Activated CD8-positive, alpha-beta memory T cell treated with anti-CD3 and anti-CD28 coated beads, Interleukin-2, amount 50 U/mL, for 1 hour (primary cell): ENCODE results near the gene STK26.
"Not testable (repeated sequence)": the region's sequence is repeated elsewhere in the genome, so short reads cannot be mapped to it uniquely, and the experiment has no call there.

Experiments used
- DNase-seq: peaks from one replicate; pipeline ENCODE4 v3.0.0-alpha.2; 2020; ENCODE audit errors: extremely low read depth

STK26 gene

GRCh38 chrX:132022967-132023895 lies at the start of gene STK26:
TSS of gene STK26 (plus strand) at chrX:132023302. CDS start at chrX:132023618, 316 bp downstream.
- DNase-seq: peak; percentile 34

GRCh38 chrX:131975851-131976250 lies 47.3 kb upstream of the STK26 start:
- DNase-seq: no peak

GRCh38 chrX:131977619-131978018 lies 45.5 kb upstream of the STK26 start:
- DNase-seq: no peak

DNA sequence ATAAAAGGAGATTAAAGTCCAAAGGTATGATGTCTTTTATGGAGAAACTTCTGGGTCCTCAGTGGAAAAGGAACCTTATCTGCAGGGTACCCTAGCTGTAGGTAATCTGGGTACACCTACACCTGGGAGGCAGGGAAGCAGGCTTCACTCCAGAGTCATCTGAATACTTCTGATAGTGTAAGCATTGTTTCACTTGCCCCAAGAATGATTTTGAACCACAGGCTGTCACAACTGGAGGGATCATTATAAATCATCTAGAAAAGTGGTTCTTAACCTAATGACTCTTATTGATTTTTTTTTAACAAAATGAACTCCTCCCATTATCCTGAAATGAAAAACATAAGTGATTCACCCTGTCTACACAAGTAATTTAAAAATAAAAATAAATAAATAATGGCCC lies 44.0 kb upstream of the STK26 start:
- DNase-seq: no peak

GRCh38 chrX:131985526-131986049 lies 37.5 kb upstream of the STK26 start:
- DNase-seq: no peak

DNA sequence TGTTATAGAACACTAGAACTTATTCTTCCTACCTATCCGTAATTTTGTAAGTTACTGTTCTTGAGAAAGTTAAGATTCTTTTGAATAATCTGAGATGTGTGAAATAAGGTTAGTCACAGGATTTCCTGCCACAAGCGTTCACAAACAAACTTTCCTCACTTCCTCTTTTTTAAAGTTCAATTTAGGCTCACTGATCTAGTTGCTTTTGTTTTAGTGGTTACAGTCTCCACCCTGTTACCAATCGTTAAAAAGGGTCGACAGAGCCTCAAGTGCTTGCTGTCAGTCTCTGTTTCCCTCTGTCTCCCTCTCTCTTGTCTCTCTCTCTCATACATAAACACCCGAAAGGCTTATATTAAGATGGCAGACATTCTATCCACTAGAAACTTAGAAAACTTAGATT lies 35.9 kb upstream of the STK26 start:
- peak; percentile 19 for DNase-seq

- no peak for DNase-seq
Observed at GRCh38 chrX:131988236-131988635, 34.9 kb upstream of the STK26 start.

DNA sequence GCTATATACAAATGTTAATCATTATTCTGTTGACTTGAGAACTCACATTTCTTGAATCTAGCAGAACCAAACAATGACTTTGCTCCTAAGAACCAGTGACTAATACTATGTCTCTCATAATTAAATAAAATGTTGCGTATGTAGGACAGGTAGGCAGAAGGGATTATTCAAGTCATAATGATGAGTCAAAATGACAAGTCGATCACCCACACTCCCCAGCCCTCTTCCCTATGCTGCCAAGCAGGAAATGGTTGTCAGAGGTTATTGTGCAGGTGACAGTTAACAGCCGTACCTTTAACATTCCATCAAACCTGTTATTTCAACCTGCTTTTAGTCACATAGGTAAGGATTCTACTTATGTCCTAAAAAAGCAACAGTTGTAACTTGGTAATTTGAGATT lies 22.0 kb upstream of the STK26 start:
- DNase-seq: no peak

DNA sequence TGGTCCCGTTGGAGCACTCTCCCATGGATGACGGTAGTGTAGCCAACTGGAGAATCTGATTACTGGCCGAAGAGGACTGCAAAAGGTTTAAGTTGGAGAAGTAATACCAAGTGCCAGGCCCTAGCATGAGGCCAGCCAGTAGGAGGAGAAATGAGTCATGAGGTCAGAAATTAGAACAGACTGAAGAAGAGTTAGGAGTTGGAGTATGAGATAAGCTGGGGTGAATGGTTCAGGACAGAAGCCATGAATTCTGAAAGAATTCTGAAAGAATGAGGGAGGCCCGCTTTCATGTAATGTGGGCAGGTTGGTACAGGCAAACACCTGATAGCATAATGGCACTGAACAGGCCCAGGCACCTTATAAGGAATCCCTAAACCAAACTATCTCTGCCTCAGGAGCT lies 18.4 kb upstream of the STK26 start:
- DNase-seq: no peak

DNA sequence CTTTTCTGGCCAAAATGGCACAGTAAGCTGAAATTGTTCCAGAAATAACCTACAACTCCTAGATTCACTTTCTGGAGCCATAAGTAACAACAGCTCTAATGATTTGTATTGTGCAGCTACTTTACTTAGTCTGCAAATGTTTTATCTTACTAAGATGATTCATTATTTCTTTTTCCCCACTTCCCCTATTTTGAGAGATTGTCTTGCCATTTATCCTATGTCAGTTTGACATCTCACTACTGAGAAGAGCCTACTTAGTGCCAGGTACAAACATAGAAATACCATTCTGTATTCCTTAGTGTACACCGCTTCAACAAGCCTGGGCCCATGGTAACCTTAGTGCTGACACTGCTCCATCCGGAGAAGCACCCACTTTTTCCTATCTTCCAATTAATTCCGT lies 13.8 kb upstream of the STK26 start:
- DNase-seq: no peak

DNA sequence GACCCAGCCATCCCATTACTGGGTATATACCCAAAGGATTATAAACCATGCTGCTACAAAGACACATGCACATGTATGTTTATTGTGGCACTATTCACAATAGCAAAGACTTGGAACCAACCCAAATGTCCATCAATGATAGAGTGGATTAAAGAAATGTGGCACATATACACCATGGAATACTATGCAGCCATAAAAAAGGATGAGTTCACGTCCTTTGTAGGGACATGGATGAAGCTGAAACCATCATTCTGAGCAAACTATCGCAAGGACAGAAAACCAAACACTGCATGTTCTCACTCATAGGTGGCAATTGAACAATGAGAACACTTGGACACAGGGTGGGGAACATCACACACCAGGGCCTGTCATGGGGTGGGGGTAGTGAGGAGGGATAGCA lies 12.9 kb upstream of the STK26 start:
- DNase-seq: not testable (repeated sequence)

GRCh38 chrX:132015875-132016274 lies 7.2 kb upstream of the STK26 start:
- no peak for DNase-seq

DNA sequence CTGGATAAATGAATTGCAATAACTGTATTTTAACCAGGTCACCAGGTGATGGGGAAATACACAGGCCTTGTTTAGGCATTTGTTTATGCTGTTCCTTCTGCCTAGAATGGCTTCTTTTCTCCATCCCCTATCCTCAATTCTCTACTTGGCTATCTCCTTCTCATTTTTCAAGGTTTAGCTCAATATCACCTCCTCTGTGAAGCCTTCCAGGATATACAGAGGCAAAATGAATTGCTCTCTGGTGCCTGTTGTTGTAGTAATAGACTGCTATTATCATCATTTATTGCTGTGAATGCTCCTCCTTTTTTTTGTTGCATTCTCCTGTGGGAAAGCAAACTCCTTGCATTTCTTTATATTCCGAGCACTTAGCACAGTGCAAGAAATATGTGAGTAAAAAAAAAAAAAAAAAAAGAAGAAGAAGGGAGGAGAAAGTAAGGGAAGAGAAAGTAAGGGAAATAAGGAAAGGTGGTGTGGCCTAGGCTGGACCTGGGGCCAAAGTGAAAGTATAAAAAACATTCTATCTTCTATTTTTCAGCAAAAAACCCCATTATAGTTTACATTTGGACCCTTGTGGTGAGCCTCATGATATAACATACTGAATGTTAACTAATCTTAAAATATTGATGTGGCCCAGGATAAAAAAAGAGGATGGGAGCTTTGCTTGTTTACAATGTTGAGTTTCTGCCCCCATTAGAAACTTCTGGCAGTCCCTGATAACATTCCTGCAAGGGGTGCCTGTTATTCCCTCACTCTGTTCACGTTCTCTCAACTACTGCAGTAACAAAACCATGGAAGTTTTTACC lies 6.3 kb upstream of the STK26 start:
- DNase-seq: no peak

DNA sequence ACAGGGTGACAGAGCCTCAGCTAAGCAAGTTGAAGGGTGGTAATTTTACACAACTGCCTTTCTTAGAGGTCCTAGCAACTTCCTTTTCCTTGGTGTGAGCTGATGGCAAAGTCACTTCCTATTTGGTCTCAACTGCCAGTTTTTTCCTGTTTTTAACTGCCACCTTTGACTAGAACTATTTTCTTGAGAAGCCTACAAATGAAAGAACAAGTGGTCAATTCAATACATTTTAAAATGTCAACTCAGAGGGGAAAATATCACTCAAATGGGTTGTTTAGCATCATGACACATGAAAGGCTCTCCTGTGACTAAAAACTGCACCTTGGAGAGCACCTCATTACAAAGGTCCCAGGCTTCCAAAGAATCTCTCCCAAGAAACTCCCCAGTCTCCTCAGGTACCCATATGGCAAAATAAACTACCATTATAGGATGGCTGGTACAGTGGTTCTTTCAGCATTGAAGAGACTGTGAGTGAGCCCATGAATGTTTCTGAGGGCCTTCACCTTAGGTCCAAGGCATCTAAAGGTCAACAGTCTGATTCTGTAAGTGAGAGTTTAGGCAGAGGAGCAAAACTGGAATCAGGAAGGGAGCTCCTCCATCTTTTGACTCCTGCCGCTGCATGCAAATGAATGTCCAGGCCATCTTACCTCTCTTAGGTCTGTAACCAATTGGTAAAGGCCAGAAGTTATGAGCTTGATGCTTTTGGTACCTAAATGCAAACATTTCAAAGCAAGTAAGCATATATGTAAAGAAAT lies 5.5 kb upstream of the STK26 start:
- DNase-seq: no peak

- DNase-seq: no peak
Observed at GRCh38 chrX:132022198-132022966, 720 bp upstream of the STK26 start.

DNA sequence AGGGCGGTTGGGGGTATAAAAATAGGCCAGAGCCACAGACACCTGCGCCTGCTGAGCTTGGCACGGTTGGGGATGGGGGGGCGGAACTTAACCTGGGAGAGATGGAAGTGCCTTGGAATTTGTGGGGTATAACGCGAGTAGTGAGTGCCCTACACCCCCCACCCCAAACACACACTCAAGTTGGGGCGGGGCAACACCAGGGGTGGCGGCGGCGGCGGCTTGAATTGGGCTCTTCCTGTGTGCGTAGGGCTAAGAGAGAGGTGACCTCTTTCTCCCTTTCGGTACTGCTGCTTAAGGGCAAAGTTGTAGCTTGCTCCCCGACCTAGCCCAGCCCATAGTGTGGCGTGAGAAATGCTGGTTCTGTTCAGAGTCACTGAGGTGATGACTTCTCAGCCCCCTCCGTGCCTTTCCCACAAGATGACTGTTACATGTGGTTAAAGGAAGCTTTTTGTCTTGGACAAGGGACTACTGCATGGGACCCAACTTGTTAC lies 839 bp downstream of the STK26 start:
- DNase-seq: no peak

DNA sequence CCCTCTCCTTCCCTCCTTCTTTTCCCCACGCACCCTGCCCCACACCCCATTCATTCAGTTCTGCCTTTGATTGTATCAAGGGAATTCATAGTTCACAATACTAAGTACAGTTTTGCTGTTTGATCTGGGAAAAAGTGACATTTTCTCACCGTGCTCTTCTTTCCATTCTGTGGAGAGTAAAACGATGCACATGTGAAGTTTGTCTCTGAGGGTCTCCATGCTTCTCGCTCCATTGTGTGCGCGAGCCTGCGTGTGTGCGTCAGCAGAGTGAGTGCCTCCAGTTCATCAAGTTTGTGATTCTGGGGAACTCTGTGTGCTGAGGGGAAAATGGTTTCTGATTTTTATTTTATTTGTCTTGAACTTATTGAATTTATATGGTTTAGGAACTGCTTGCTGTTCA lies 1.9 kb downstream of the STK26 start:
- no peak for DNase-seq

- DNase-seq: no peak
Observed at GRCh38 chrX:132030264-132030663, 7.2 kb downstream of the STK26 start.

DNA sequence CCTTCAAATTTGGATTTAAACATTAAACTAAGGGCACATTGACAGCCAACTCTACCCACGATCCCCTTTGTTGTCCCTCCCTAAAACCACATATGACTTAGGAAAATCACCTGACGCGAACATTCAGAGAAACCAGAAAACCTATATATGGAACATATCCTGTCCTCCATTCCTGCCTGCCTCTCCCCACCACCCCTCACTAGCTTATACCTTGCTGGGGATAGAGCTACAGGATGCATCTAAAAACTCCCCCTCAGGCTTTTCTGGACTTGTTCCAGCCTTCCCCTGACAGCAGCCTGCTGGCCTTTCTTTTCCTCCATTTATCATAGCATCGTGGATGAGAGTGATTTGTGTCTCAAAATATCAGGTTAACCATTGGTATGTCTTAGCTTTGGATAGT lies 8.8 kb downstream of the STK26 start:
- no peak for DNase-seq

DNA sequence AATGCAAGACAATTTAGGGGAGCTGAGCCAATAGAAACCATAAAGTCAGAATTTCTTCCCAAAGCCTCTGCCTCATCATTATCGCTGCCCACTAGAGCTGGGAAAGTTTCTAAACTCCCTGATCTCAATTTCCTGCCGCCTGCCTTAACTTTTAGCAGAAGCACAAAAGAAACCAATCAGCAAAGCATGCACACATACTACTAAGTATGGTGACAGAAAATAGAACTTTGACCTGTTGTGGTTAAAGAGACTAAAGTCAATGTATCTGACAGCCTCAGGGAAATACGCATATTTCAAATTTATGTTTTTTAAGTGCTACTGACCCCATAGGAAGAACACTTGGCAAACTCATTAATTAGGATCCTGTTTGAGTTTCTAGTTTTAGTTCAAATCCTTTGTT lies 10.1 kb downstream of the STK26 start:
- DNase-seq: no peak

GRCh38 chrX:132034648-132035047 lies 11.5 kb downstream of the STK26 start:
- no peak for DNase-seq
